Mesenchymal stem cell (in vitro differentiated cells and primary cell): ENCODE measurements around the gene BIN2.
A peak's percentile ranks its signal among the peaks of the same experiment; 100 is the strongest.
"Not testable (repeated sequence)": the region's sequence is repeated elsewhere in the genome, so short reads cannot be mapped to it uniquely, and the experiment has no call there.

ENCODE experiments used
- DNase-seq: peaks from one replicate; pipeline ENCODE4 v3.0.0-alpha.2; 2013
- H2AFZ ChIP-seq: one replicate; pipeline ENCODE4 v1.6.1; 2013; ENCODE audit warnings: low read depth, mild to moderate bottlenecking, control low read depth, inconsistent platforms, low read length, moderate library complexity
- H2AK5ac ChIP-seq: 2 replicates; pipeline ENCODE4 v1.6.1; 2013; ENCODE audit warnings: low read length, moderate library complexity, mild to moderate bottlenecking, inconsistent platforms; ENCODE audit not compliant: severe bottlenecking
- H2BK120ac ChIP-seq: one replicate; pipeline ENCODE4 v1.6.1; 2013; ENCODE audit warnings: low read depth, mild to moderate bottlenecking, inconsistent platforms, low read length, moderate library complexity
- H2BK12ac ChIP-seq, 2 experiments: one replicate each; pipeline ENCODE4 v1.6.1; 2013; ENCODE audit warnings: inconsistent platforms in 2 of 2, low read length in 2 of 2, mild to moderate bottlenecking in 2 of 2, moderate library complexity in 2 of 2, control low read depth in 1 of 2
- H2BK15ac ChIP-seq: one replicate; pipeline ENCODE4 v1.6.1; 2013; ENCODE audit warnings: mild to moderate bottlenecking, low read depth, inconsistent platforms; ENCODE audit not compliant: poor library complexity, severe bottlenecking
- H2BK5ac ChIP-seq: 2 replicates; pipeline ENCODE4 v1.6.1; 2013; ENCODE audit warnings: low read depth, mild to moderate bottlenecking, low read length, control low read depth, inconsistent platforms; ENCODE audit not compliant: poor library complexity, severe bottlenecking
- H3K14ac ChIP-seq, 2 experiments: one replicate each; pipeline ENCODE4 v1.6.1; 2013; ENCODE audit warnings: inconsistent platforms in 2 of 2, low read length in 2 of 2, control low read depth in 1 of 2, mild to moderate bottlenecking in 1 of 2, moderate library complexity in 1 of 2
- H3K18ac ChIP-seq, 2 experiments: one replicate each; pipeline ENCODE4 v1.6.1; 2013; ENCODE audit warnings: inconsistent platforms in 2 of 2, low read length in 2 of 2, control low read depth in 1 of 2, low read depth in 1 of 2, mild to moderate bottlenecking in 1 of 2
- H3K23ac ChIP-seq, 2 experiments: one replicate each; pipeline ENCODE4 v1.6.1; 2013; ENCODE audit warnings: inconsistent platforms in 2 of 2, low read length in 2 of 2, mild to moderate bottlenecking in 2 of 2, moderate library complexity in 2 of 2, control low read depth in 1 of 2
- H3K27ac ChIP-seq: 2 replicates; pipeline ENCODE4 v1.5.1; 2013; ENCODE audit warnings: mild to moderate bottlenecking, moderate library complexity, low read length, control low read depth, inconsistent platforms; ENCODE audit not compliant: poor library complexity, severe bottlenecking
- H3K27me3 ChIP-seq, 2 experiments: 2 replicates each; pipeline versions ENCODE4 v1.6.1 to v1.7.0; 2013; ENCODE audit warnings: low read length in 2 of 2, mild to moderate bottlenecking in 2 of 2, moderate library complexity in 2 of 2, control low read depth in 1 of 2, inconsistent platforms in 1 of 2; ENCODE audit not compliant: control insufficient read depth in 1 of 2, insufficient read depth in 1 of 2
- H3K36me3 ChIP-seq, 2 experiments: 2 replicates each; pipeline versions ENCODE4 v1.6.1 to v1.7.0; 2013; ENCODE audit warnings: low read length in 2 of 2, control low read depth in 1 of 2, inconsistent platforms in 1 of 2, low read depth in 1 of 2, mild to moderate bottlenecking in 1 of 2; ENCODE audit not compliant: insufficient read depth in 2 of 2, control insufficient read depth in 1 of 2
- H3K4ac ChIP-seq, 2 experiments: one replicate each; pipeline ENCODE4 v1.6.1; 2013; ENCODE audit warnings: inconsistent platforms in 2 of 2, low read length in 2 of 2, mild to moderate bottlenecking in 2 of 2, moderate library complexity in 2 of 2, control low read depth in 1 of 2, low read depth in 1 of 2
- H3K4me1 ChIP-seq: 2 replicates; pipeline ENCODE4 v1.6.1; 2013; ENCODE audit warnings: low read depth, low read length, control low read depth; ENCODE audit not compliant: control insufficient read depth, insufficient read depth
- H3K4me2 ChIP-seq: 2 replicates; pipeline ENCODE4 v1.6.1; 2013; ENCODE audit warnings: low read length, mild to moderate bottlenecking, inconsistent platforms; ENCODE audit not compliant: poor library complexity, severe bottlenecking
- H3K4me3 ChIP-seq, 2 experiments: 2 replicates each; pipeline versions ENCODE4 v1.5.1 to v1.7.0; 2013; ENCODE audit warnings: low read length in 2 of 2, mild to moderate bottlenecking in 2 of 2, control low read depth in 1 of 2, low read depth in 1 of 2; ENCODE audit not compliant: insufficient read depth in 1 of 2
- H3K79me1 ChIP-seq: replicated peaks from 2 replicates; pipeline ENCODE4 v1.6.1; 2013; ENCODE audit warnings: mild to moderate bottlenecking, control low read depth, low read length, inconsistent platforms; ENCODE audit not compliant: poor library complexity, severe bottlenecking
- H3K9ac ChIP-seq: 2 replicates; pipeline ENCODE4 v1.7.0; 2013; ENCODE audit warnings: mild to moderate bottlenecking, low read length, moderate library complexity
- H3K9me3 ChIP-seq: 2 replicates; pipeline ENCODE4 v1.7.0; 2013; ENCODE audit warnings: mild to moderate bottlenecking, low read length; ENCODE audit not compliant: control insufficient read depth
- H4K8ac ChIP-seq: one replicate; pipeline ENCODE4 v1.6.1; 2013; ENCODE audit warnings: inconsistent platforms, mild to moderate bottlenecking, low read length, moderate library complexity
- H4K91ac ChIP-seq: one replicate; pipeline ENCODE4 v1.6.1; 2013; ENCODE audit warnings: mild to moderate bottlenecking, low read length, inconsistent platforms
- WGBS: methylation state at CpG from one replicate; pipeline ENCODE4 v1.1.7; 2013; ENCODE audit warnings: mixed read lengths; 5-methylcytosine and 5-hydroxymethylcytosine counted together

Gene BIN2

DNA sequence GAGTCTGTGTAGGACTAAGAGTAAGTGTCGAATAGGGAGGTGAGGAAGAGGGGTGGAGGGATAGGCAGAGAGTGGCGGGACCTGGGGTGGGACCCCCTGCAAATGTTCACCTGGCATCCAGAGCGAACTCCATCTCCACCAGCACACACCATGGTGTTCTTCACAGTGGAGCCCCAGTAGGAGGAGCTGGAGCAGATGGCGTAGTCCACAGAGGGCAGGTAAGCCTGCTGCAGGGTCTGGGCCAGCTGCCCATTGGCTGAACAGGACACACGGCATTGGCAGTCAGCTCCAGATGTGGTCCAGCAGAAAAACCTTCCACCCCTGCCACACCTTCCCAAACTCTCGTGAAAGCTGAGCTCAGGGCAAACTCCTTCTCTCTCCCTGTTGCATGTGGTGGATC, 15.8 kb upstream of the BIN2 start:
- H2AFZ ChIP-seq = no peak overlapping the region
- H3K9me3 ChIP-seq = no peaks in the 10 kb centered on the region
- H3K4me1 ChIP-seq = peaks cover 2% of the 10 kb centered on the region
- no peak overlapping the region for H3K23ac ChIP-seq
- no peak overlapping the region for H3K14ac ChIP-seq
- no peak overlapping the region for H3K4ac ChIP-seq
- no peak overlapping the region for H2BK120ac ChIP-seq
- no peak overlapping the region for H2BK5ac ChIP-seq
- no peak overlapping the region for H4K8ac ChIP-seq
- no peak overlapping the region for H3K27ac ChIP-seq
- H3K18ac ChIP-seq = no peak overlapping the region
- no peak overlapping the region for H2AK5ac ChIP-seq
- no peak overlapping the region for H4K91ac ChIP-seq
- DNase-seq = no peak
- H2BK12ac ChIP-seq = no peak overlapping the region
- H3K4me2 ChIP-seq = no peak overlapping the region
- H3K9ac ChIP-seq = no peak overlapping the region
- H3K79me1 ChIP-seq = no peaks in the 10 kb centered on the region
- no peaks in the 10 kb centered on the region for H3K27me3 ChIP-seq
- no peak overlapping the region for H3K4me3 ChIP-seq
- H2BK15ac ChIP-seq = no peak overlapping the region
- WGBS = 89% methylated on average over 6 of the region's 6 CpGs
- H3K36me3 ChIP-seq = no peaks in the 10 kb centered on the region

DNA sequence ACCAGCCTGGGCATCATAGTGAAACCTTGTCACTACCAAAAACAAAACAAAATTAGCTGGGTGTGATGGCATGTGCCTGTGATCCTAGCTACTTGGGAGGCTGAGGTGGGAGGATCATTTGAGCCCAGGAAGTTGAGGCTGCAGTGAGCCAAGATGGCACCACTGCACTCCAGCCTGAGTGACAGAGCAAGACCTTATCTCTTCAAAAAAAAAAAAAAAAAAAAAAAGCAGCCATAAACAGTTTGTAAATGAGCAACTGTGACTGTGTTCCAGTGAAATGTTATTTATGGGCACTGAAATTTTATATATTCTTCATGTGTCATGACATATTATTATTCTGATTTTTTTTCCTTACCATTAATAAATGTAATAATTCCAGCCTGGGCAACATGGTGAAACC, 13.4 kb upstream of the BIN2 start:
- not testable (repeated sequence) for H4K91ac ChIP-seq, H3K27ac ChIP-seq, H3K23ac ChIP-seq

DNA sequence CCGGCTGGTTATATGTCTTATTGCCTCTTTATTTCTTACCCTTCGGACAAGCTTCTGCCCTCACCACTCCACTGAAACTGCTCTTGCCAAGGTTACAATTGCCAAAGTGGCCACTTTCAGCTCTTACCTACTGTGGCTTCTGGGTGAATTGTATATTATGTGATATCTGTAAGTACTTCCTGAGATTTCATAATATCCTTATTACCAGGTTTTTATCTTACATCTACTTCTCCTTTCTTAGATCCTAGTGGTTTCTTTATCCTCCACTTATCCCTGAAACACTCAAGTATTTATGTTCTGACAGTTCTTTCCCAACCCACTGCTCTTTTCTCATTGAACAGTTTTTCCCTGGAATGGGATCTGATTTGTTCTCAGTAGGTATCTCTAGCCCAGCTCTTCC, 12.0 kb upstream of the BIN2 start:
- Histone ChIP-seq H3K27ac (no peak overlapping the region), H3K14ac (no peak overlapping the region), H2AK5ac (no peak overlapping the region), H3K27me3 (no peaks in the 10 kb centered on the region), H2AFZ (no peak overlapping the region), H2BK12ac (no peak overlapping the region), H3K4me2 (no peak overlapping the region), H3K9me3 (no peaks in the 10 kb centered on the region), H2BK15ac (no peak overlapping the region), H3K23ac (no peak overlapping the region), H3K4me3 (no peak overlapping the region), H2BK5ac (no peak overlapping the region), H3K9ac (no peak overlapping the region), H3K4me1 (no peaks in the 10 kb centered on the region), H4K8ac (no peak overlapping the region), H3K36me3 (no peaks in the 10 kb centered on the region), H3K79me1 (no peaks in the 10 kb centered on the region), H4K91ac (no peak overlapping the region), H3K4ac (no peak overlapping the region), H2BK120ac (no peak overlapping the region), H3K18ac (no peak overlapping the region)
- peak; percentile 13 for DNase-seq
- WGBS = 83% methylated on average over 1 of the region's 2 CpGs

More for the DNA sequence above, 13.4 kb upstream of the BIN2 start:
- H2AK5ac ChIP-seq, H2AFZ ChIP-seq, H2BK12ac ChIP-seq, H3K4me2 ChIP-seq, H3K4me1 ChIP-seq, H4K8ac ChIP-seq, H3K4ac ChIP-seq, H2BK120ac ChIP-seq, H3K9me3 ChIP-seq, H3K27me3 ChIP-seq, H3K9ac ChIP-seq, DNase-seq, H2BK15ac ChIP-seq, H3K14ac ChIP-seq, H3K18ac ChIP-seq, H3K4me3 ChIP-seq, H3K79me1 ChIP-seq, H3K36me3 ChIP-seq, H2BK5ac ChIP-seq: not testable (repeated sequence)

- Histone ChIP-seq H4K91ac (no peak overlapping the region), H4K8ac (no peak overlapping the region), H3K4ac (no peak overlapping the region), H3K36me3 (no peaks in the 10 kb centered on the region), H3K4me3 (no peak overlapping the region), H2BK5ac (no peak overlapping the region), H3K4me1 (no peaks in the 10 kb centered on the region), H2AFZ (no peak overlapping the region), H3K9ac (no peak overlapping the region), H2BK15ac (no peak overlapping the region), H2AK5ac (no peak overlapping the region), H3K27me3 (no peaks in the 10 kb centered on the region), H3K14ac (no peak overlapping the region), H2BK12ac (no peak overlapping the region), H3K23ac (no peak overlapping the region), H3K4me2 (no peak overlapping the region), H2BK120ac (no peak overlapping the region), H3K79me1 (no peaks in the 10 kb centered on the region), H3K18ac (no peak overlapping the region), H3K9me3 (no peaks in the 10 kb centered on the region), H3K27ac (no peak overlapping the region)
- 88% methylated on average over 4 of the region's 4 CpGs for WGBS
- DNase-seq = no peak
Observed at GRCh38 chr12:51334764-51335163, 10.8 kb upstream of the BIN2 start.
